GM23338 (cell line): ENCODE measurements around the gene PACS1. TPM values are rescaled to one million over a fixed set of nuclear protein-coding genes. Genes with fewer than 3 reads are reported as not detected.

Experiments
- ATAC-seq: fragments of 200-7000 bp; cut with Tn5 transposase; 3 replicates; pipeline ENCODE4 v1.9.1; 2020
- DNase-seq: peaks from one replicate; pipeline ENCODE4 v3.0.0-alpha.2; 2015; ENCODE audit warnings: low spot score
- H2AFZ ChIP-seq: fragments of 200-600 bp; sonication (generic); 2 replicates; pipeline ENCODE4 v1.8.0; 2016; ENCODE audit warnings: antibody characterized with exemption, mild to moderate bottlenecking, moderate library complexity
- H3F3A ChIP-seq: fragments of 200-600 bp; sonication (generic); replicated peaks from 2 replicates; pipeline ENCODE4 v1.8.0; 2017; ENCODE audit warnings: antibody characterized with exemption, mixed run types, low read depth
- H3K27ac ChIP-seq: fragments of 200-600 bp; sonication (generic); 2 replicates; pipeline ENCODE4 v1.6.1; 2016; ENCODE audit warnings: low read depth
- H3K27me3 ChIP-seq: fragments of 200-600 bp; sonication (generic); 2 replicates; pipeline ENCODE4 v1.8.0; 2016; ENCODE audit warnings: mild to moderate bottlenecking, mixed run types, moderate library complexity; ENCODE audit not compliant: insufficient read depth
- H3K36me3 ChIP-seq: fragments of 200-600 bp; sonication (generic); 2 replicates; pipeline ENCODE4 v1.8.0; 2016; ENCODE audit warnings: mild to moderate bottlenecking; ENCODE audit not compliant: insufficient read depth
- H3K4me1 ChIP-seq: fragments of 200-600 bp; sonication (generic); 2 replicates; pipeline ENCODE4 v1.8.0; 2016; ENCODE audit warnings: mild to moderate bottlenecking, moderate library complexity; ENCODE audit not compliant: insufficient read depth
- H3K4me2 ChIP-seq: fragments of 200-600 bp; sonication (generic); 2 replicates; pipeline ENCODE4 v1.7.1; 2017; ENCODE audit warnings: mixed run types
- H3K4me3 ChIP-seq: fragments of 200-600 bp; sonication (generic); 2 replicates; pipeline ENCODE4 v1.6.1; 2016; ENCODE audit warnings: mixed run types
- H3K79me2 ChIP-seq: fragments of 200-600 bp; sonication (generic); replicated peaks from 2 replicates; pipeline ENCODE4 v1.8.0; 2017; ENCODE audit warnings: mild to moderate bottlenecking; ENCODE audit not compliant: insufficient read depth
- H3K9me2 ChIP-seq: fragments of 200-600 bp; sonication (generic); 2 replicates; pipeline ENCODE4 v1.8.0; 2017; ENCODE audit not compliant: insufficient read depth
- H4K20me1 ChIP-seq: fragments of 200-600 bp; sonication (generic); replicated peaks from 2 replicates; pipeline ENCODE4 v1.8.0; 2017; ENCODE audit warnings: mild to moderate bottlenecking; ENCODE audit not compliant: insufficient read depth
- H3K27ac Mint-ChIP-seq: 2 replicates; pipeline ENCODE4 v1.8.0; 2020; ENCODE audit warnings: inconsistent platforms, mild to moderate bottlenecking, moderate library complexity, mixed read lengths
- H3K27me3 Mint-ChIP-seq: 3 replicates; pipeline ENCODE4 v1.8.0; 2022; ENCODE audit warnings: low read depth, mild to moderate bottlenecking, moderate library complexity, mixed read lengths, inconsistent platforms; ENCODE audit not compliant: insufficient read depth, poor library complexity
- H3K36me3 Mint-ChIP-seq: 3 replicates; pipeline ENCODE4 v1.8.0; 2021; ENCODE audit warnings: low read depth, mild to moderate bottlenecking, inconsistent platforms, moderate library complexity, mixed read lengths
- H3K4me1 Mint-ChIP-seq: 3 replicates; pipeline ENCODE4 v1.8.0; 2020; ENCODE audit warnings: mild to moderate bottlenecking, inconsistent platforms, mixed read lengths
- H3K4me3 Mint-ChIP-seq: 3 replicates; pipeline ENCODE4 v1.8.0; 2021; ENCODE audit warnings: moderate library complexity, mild to moderate bottlenecking, inconsistent platforms, mixed read lengths
- H3K9me3 Mint-ChIP-seq: 3 replicates; pipeline ENCODE4 v1.8.0; 2020; ENCODE audit warnings: moderate library complexity, mild to moderate bottlenecking, inconsistent platforms, mixed read lengths
- CREB1 ChIP-seq: fragments of 250-450 bp; sonication (Bioruptor Pico); IDR thresholded peaks from 2 replicates; pipeline ENCODE4 v1.5.0; 2020; ENCODE audit warnings: low read depth, mild to moderate bottlenecking, moderate library complexity
- EZH2 ChIP-seq: fragments of 200-600 bp; sonication (generic); IDR thresholded peaks from one replicate; pipeline ENCODE4 v1.8.0; 2017; ENCODE audit warnings: antibody characterized with exemption, mild to moderate bottlenecking, low read depth; ENCODE audit not compliant: unreplicated experiment
- EZH2phosphoT487 ChIP-seq: fragments of 200-600 bp; sonication (generic); IDR thresholded peaks from one replicate; pipeline ENCODE4 v1.8.1; 2018; ENCODE audit warnings: antibody characterized with exemption; ENCODE audit not compliant: unreplicated experiment
- POLR2AphosphoS5 ChIP-seq: IDR thresholded peaks from 2 replicates; pipeline ENCODE4 v1.6.1; 2016; ENCODE audit warnings: antibody characterized with exemption, low read depth
- STAT1 ChIP-seq: IDR thresholded peaks from one replicate; pipeline ENCODE4 v1.6.1; 2016; ENCODE audit warnings: antibody characterized with exemption; ENCODE audit not compliant: unreplicated experiment
- ZNF114 ChIP-seq: fragments of 250-450 bp; sonication (Bioruptor Pico); IDR thresholded peaks from 2 replicates; pipeline ENCODE4 v1.5.0; 2020; ENCODE audit warnings: mild to moderate bottlenecking, moderate library complexity
- polyA plus RNA-seq: library from polyadenylated mRNA; unstranded; fragments of >200 nt; fragmentation: Nextera tagmentation; extraction: Ambion mirVana; gene quantifications from 2 replicates; pipeline ENCODE4 v1.2.1, GENCODE V29; 2016
- total RNA-seq: library from RNA; depleted of rRNA; stranded (reverse); fragments of >200 nt; shearing (Covaris generic); gene quantifications from 2 replicates; pipeline ENCODE4 v1.2.3, GENCODE V29; 2014
- TF ChIP-seq, protein P1 (sequence below): IDR thresholded peaks from one replicate; pipeline ENCODE4 v1.6.1; 2018; ENCODE audit warnings: antibody characterized with exemption; ENCODE audit not compliant: unreplicated experiment
- TF ChIP-seq, protein P2 (sequence below): IDR thresholded peaks from 2 replicates; pipeline ENCODE4 v1.6.1; 2016; ENCODE audit warnings: antibody characterized with exemption
- TF ChIP-seq, protein P3 (sequence below): fragments of 250-450 bp; sonication (Bioruptor Pico); IDR thresholded peaks from 2 replicates; pipeline ENCODE4 v1.5.0; 2020; ENCODE audit warnings: mild to moderate bottlenecking, moderate library complexity

The PACS1 gene
- total and polyA plus RNA-seq, 2 experiments from 2014 or later, result 8.0 to 37.5 TPM

DNA sequence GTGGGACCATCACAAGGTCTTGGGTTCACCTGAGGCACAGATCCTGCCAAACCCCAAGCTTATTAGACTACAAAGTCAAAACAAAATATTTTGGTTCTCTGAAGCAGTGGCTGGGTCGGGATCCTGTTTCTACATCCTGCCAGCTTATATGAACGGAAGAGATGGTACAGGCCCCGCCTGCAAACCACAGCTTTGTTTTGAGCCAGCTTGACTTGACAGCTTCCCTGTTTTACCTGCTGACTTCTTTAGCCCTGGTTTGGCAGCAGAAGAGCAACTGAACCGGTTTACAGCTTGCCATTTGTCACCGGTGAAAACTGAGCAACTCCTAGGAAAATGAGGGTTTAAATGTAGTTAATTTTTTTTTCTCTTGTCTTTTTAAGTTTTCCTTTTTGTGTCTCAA lies 11.4 kb downstream of the PACS1 start (continued):
- TF ChIP-seq EZH2phosphoT487, result no peak

DNA sequence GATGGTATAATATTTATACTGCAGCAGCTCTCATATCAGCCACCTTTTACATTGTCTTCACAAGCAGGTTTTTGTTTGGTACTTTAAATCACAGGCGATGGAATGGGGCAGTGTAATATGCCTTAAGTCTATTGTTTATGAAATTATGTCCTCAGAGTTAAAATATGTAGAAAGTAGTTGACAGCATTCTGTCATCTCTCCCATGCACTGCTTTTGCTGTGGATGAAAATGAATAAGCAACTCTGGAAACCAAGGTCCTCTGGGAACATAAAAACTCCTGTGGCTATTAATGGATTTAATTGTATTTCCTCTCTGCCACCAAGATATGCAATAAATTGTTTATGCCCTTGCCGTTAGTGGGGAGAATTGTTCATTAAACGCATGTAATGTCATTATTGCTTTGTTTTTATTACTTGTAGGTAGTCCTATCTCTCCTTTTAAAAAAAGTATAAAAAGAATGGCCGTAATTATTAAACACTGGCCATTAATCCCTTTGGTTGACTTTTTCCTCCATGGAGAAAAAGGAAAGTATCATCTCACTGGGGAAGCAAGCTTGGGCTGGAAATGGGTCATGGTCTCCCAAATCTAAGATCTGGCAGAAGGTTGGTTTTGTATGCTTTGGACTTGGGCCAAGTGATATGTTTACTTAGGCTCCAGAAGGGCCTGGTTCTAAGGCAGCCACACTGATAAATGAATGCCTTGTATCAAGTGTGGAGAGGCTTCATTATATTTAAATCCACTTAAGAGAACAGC lies 13.1 kb downstream of the PACS1 start:
- no peak overlapping the region for H3K4me3 Mint-ChIP-seq
- H3K4me1 Mint-ChIP-seq, result no peaks in the 10 kb centered on the region; the same call in 2 of the 3 replicates
- Histone ChIP-seq H3K36me3 (no peaks in the 10 kb centered on the region), H3K27me3 (no peaks in the 10 kb centered on the region), H2AFZ (no peak overlapping the region), H4K20me1 (peaks cover 23% of the 10 kb centered on the region), H3F3A (0 out of 2 replicates have a peak, but pooled peaks cover 6% of the 10 kb centered on the region), H3K9me2 (no peaks in the 10 kb centered on the region), H3K4me2 (no peak overlapping the region), H3K79me2 (peaks cover 42% of the 10 kb centered on the region), H3K4me3 (no peak overlapping the region), H3K27ac (no peak overlapping the region), H3K4me1 (no peaks in the 10 kb centered on the region)
- DNase-seq, result no peak
- no peak for TF ChIP-seq STAT1
- no peak for TF ChIP-seq EZH2
- TF ChIP-seq POLR2AphosphoS5, result no peak
- no peak for TF ChIP-seq ZNF114 (CRISPR knock-in tag)
- TF ChIP-seq, protein P1, sequence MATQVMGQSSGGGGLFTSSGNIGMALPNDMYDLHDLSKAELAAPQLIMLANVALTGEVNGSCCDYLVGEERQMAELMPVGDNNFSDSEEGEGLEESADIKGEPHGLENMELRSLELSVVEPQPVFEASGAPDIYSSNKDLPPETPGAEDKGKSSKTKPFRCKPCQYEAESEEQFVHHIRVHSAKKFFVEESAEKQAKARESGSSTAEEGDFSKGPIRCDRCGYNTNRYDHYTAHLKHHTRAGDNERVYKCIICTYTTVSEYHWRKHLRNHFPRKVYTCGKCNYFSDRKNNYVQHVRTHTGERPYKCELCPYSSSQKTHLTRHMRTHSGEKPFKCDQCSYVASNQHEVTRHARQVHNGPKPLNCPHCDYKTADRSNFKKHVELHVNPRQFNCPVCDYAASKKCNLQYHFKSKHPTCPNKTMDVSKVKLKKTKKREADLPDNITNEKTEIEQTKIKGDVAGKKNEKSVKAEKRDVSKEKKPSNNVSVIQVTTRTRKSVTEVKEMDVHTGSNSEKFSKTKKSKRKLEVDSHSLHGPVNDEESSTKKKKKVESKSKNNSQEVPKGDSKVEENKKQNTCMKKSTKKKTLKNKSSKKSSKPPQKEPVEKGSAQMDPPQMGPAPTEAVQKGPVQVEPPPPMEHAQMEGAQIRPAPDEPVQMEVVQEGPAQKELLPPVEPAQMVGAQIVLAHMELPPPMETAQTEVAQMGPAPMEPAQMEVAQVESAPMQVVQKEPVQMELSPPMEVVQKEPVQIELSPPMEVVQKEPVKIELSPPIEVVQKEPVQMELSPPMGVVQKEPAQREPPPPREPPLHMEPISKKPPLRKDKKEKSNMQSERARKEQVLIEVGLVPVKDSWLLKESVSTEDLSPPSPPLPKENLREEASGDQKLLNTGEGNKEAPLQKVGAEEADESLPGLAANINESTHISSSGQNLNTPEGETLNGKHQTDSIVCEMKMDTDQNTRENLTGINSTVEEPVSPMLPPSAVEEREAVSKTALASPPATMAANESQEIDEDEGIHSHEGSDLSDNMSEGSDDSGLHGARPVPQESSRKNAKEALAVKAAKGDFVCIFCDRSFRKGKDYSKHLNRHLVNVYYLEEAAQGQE, result no peak
- no peak for TF ChIP-seq EZH2phosphoT487
- no peak for TF ChIP-seq CREB1
- H3K36me3 Mint-ChIP-seq, result no peaks in the 10 kb centered on the region
- no peak for ATAC-seq
- no peaks in the 10 kb centered on the region for H3K27me3 Mint-ChIP-seq
- H3K27ac Mint-ChIP-seq, result no peak overlapping the region
- no peaks in the 10 kb centered on the region for H3K9me3 Mint-ChIP-seq

DNA sequence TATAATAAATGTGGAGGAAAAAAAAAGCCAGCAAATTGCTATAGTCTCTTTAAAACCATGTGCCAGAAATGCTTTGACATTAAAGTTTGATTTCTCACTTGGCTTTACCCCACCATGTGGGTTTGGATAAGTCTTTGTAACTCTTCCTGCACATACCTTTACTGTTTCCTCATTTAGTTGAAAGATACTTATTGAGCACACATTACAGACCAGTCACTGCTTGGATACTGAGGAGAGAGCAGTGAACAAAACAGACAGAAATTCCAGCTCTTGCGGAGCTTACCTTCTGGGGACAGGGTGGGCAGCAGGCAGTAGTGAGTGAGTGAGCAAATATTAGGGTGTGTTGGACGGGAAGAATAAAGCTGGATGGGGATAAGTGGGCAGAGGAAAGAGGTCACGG lies 13.7 kb downstream of the PACS1 start:
- Mint-ChIP-seq H3K27ac (no peak overlapping the region), H3K27me3 (no peaks in the 10 kb centered on the region), H3K9me3 (no peaks in the 10 kb centered on the region), H3K4me3 (no peak overlapping the region), H3K4me1 (no peaks in the 10 kb centered on the region; the same call in 2 of the 3 replicates), H3K36me3 (no peaks in the 10 kb centered on the region)
- DNase-seq (no peak), ATAC-seq (no peak)
- Histone ChIP-seq H4K20me1 (peaks cover 23% of the 10 kb centered on the region), H3K27ac (no peak overlapping the region), H3F3A (0 out of 2 replicates have a peak, but pooled peaks cover 6% of the 10 kb centered on the region), H3K79me2 (peaks cover 44% of the 10 kb centered on the region), H3K4me2 (no peak overlapping the region), H3K36me3 (no peaks in the 10 kb centered on the region), H3K27me3 (no peaks in the 10 kb centered on the region), H3K4me3 (no peak overlapping the region), H2AFZ (no peak overlapping the region), H3K4me1 (no peaks in the 10 kb centered on the region), H3K9me2 (no peaks in the 10 kb centered on the region)
- TF ChIP-seq, protein P2, sequence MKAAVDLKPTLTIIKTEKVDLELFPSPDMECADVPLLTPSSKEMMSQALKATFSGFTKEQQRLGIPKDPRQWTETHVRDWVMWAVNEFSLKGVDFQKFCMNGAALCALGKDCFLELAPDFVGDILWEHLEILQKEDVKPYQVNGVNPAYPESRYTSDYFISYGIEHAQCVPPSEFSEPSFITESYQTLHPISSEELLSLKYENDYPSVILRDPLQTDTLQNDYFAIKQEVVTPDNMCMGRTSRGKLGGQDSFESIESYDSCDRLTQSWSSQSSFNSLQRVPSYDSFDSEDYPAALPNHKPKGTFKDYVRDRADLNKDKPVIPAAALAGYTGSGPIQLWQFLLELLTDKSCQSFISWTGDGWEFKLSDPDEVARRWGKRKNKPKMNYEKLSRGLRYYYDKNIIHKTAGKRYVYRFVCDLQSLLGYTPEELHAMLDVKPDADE, result no peak
- no peak for TF ChIP-seq STAT1
- TF ChIP-seq, protein P3, sequence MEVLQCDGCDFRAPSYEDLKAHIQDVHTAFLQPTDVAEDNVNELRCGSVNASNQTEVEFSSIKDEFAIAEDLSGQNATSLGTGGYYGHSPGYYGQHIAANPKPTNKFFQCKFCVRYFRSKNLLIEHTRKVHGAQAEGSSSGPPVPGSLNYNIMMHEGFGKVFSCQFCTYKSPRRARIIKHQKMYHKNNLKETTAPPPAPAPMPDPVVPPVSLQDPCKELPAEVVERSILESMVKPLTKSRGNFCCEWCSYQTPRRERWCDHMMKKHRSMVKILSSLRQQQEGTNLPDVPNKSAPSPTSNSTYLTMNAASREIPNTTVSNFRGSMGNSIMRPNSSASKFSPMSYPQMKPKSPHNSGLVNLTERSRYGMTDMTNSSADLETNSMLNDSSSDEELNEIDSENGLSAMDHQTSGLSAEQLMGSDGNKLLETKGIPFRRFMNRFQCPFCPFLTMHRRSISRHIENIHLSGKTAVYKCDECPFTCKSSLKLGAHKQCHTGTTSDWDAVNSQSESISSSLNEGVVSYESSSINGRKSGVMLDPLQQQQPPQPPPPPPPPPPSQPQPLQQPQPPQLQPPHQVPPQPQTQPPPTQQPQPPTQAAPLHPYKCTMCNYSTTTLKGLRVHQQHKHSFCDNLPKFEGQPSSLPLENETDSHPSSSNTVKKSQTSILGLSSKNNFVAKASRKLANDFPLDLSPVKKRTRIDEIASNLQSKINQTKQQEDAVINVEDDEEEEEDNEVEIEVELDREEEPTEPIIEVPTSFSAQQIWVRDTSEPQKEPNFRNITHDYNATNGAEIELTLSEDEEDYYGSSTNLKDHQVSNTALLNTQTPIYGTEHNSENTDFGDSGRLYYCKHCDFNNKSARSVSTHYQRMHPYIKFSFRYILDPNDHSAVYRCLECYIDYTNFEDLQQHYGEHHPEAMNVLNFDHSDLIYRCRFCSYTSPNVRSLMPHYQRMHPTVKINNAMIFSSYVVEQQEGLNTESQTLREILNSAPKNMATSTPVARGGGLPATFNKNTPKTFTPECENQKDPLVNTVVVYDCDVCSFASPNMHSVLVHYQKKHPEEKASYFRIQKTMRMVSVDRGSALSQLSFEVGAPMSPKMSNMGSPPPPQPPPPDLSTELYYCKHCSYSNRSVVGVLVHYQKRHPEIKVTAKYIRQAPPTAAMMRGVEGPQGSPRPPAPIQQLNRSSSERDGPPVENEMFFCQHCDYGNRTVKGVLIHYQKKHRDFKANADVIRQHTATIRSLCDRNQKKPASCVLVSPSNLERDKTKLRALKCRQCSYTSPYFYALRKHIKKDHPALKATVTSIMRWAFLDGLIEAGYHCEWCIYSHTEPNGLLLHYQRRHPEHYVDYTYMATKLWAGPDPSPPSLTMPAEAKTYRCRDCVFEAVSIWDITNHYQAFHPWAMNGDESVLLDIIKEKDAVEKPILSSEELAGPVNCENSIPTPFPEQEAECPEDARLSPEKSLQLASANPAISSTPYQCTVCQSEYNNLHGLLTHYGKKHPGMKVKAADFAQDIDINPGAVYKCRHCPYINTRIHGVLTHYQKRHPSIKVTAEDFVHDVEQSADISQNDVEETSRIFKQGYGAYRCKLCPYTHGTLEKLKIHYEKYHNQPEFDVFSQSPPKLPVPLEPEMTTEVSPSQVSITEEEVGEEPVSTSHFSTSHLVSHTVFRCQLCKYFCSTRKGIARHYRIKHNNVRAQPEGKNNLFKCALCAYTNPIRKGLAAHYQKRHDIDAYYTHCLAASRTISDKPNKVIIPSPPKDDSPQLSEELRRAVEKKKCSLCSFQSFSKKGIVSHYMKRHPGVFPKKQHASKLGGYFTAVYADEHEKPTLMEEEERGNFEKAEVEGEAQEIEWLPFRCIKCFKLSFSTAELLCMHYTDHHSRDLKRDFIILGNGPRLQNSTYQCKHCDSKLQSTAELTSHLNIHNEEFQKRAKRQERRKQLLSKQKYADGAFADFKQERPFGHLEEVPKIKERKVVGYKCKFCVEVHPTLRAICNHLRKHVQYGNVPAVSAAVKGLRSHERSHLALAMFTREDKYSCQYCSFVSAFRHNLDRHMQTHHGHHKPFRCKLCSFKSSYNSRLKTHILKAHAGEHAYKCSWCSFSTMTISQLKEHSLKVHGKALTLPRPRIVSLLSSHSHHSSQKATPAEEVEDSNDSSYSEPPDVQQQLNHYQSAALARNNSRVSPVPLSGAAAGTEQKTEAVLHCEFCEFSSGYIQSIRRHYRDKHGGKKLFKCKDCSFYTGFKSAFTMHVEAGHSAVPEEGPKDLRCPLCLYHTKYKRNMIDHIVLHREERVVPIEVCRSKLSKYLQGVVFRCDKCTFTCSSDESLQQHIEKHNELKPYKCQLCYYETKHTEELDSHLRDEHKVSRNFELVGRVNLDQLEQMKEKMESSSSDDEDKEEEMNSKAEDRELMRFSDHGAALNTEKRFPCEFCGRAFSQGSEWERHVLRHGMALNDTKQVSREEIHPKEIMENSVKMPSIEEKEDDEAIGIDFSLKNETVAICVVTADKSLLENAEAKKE (CRISPR knock-in tag), result no peak
